ENCODE measurements around the gene PAF1.

DNA sequence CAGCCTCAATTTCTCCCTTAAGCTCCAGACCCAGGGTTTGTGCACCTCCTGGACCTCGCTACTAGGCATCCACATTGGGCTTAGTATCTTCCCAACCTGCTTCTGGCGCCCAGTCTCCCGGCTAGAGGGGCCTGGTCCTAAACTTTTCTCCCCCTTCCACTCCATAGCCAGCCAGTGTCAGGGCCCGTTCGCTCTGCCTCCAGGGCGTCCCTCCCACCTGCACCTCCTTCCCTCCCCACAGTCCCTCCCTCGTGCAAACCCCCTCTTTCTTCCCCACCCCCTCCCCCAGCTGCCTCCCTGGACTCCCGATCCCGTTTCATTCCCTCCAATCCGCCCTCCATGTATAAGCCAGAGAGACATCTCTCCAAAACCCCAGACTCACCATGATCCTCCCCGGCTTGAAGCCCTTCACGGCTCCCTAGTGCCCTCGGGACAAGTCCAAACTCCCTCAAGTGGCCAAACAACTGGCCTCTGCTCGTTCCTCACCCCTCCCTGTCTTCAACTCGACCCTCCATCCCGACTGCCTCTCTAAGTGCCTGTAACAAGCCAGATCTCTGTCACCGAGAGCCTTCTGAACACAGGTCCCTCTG is 49.7 kb downstream of the PAF1 start:
- TF ChIP-seq POLR2A (IDR thresholded peaks at IDR 0.05): no peak
- TF ChIP-seq, protein P1, sequence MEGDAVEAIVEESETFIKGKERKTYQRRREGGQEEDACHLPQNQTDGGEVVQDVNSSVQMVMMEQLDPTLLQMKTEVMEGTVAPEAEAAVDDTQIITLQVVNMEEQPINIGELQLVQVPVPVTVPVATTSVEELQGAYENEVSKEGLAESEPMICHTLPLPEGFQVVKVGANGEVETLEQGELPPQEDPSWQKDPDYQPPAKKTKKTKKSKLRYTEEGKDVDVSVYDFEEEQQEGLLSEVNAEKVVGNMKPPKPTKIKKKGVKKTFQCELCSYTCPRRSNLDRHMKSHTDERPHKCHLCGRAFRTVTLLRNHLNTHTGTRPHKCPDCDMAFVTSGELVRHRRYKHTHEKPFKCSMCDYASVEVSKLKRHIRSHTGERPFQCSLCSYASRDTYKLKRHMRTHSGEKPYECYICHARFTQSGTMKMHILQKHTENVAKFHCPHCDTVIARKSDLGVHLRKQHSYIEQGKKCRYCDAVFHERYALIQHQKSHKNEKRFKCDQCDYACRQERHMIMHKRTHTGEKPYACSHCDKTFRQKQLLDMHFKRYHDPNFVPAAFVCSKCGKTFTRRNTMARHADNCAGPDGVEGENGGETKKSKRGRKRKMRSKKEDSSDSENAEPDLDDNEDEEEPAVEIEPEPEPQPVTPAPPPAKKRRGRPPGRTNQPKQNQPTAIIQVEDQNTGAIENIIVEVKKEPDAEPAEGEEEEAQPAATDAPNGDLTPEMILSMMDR (IDR thresholded peaks at IDR 0.05): no peak

All from Peyer's patch (tissue), 4 donors.